Measurements from ENCODE around the gene NADSYN1.

NADSYN1 gene

DNA sequence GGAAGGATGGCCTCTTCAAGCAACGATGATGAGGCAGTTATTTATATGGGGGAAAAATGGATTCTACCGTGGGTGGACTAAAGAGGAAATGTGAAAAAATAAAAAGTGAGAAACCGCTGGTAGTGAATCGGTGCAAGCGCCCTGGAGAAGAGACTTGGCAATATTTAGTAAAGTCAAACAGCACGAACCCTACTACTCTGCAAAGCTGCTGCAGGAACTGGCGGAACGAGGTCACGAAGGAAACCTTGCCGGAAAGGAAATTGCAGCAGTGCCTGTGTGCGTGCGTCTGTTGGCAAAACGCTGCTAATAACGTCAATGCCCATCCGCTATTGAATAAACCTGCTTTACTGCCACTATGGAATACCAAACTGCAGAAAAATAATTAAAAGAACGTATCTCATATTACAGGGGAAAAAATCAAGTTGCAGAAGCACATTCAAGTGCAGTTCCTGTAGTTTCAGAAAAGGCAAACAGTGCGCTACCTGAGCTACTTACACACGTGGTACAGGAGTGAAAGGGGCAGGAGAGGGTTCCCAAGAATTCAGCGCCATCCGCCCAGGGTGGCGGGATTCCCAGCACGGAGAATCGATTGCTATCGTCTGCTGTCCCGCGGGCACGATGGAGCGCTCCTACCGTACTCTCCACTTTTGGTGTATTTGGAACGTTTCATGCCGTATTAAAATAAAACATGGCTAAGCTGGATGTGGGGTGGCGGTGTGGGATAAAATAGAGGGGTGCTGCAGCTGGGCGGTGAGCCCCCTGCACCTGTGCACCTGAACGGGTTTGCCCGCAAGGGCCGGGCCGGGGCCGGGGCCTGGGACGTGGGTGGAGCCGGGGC lies 585 bp upstream of the NADSYN1 start:
- Histone ChIP-seq H3K36me3 (ENCODE audit: low read length) (no peaks in the 10 kb centered on the region), H3K9me2 (replicated peaks; ENCODE audit: insufficient read depth, low read length) (no peaks in the 10 kb centered on the region), H2AFZ (ENCODE audit: low read depth, low read length, severe bottlenecking) (peak overlapping the region; percentile 31), H3K9ac (ENCODE audit: low read length) (peak overlapping the region; percentile 85), H3F3A (ENCODE audit: insufficient read depth) (peaks cover 31% of the 10 kb centered on the region), H3K4me3 (ENCODE audit: insufficient read depth, low read length, poor library complexity, severe bottlenecking) (peak overlapping the region; percentile 57), H4K20me1 (ENCODE audit: low read depth, low read length) (no peaks in the 10 kb centered on the region), H3K4me2 (ENCODE audit: low read depth, low read length, poor library complexity, severe bottlenecking) (peak overlapping the region; percentile 80), H3K27me3 (ENCODE audit: low read length) (no peaks in the 10 kb centered on the region), H3K79me2 (ENCODE audit: insufficient read depth, low read length) (peaks cover 21% of the 10 kb centered on the region), H3K27ac (ENCODE audit: low read depth, low read length) (peak overlapping the region; percentile 60), H3K9me3 (ENCODE audit: insufficient read depth, low read length) (no peaks in the 10 kb centered on the region)
- TF ChIP-seq EZH2phosphoT487 (conservative IDR thresholded peaks at IDR 0.05; ENCODE audit: low read length) = no peak
- TF ChIP-seq, protein P1, sequence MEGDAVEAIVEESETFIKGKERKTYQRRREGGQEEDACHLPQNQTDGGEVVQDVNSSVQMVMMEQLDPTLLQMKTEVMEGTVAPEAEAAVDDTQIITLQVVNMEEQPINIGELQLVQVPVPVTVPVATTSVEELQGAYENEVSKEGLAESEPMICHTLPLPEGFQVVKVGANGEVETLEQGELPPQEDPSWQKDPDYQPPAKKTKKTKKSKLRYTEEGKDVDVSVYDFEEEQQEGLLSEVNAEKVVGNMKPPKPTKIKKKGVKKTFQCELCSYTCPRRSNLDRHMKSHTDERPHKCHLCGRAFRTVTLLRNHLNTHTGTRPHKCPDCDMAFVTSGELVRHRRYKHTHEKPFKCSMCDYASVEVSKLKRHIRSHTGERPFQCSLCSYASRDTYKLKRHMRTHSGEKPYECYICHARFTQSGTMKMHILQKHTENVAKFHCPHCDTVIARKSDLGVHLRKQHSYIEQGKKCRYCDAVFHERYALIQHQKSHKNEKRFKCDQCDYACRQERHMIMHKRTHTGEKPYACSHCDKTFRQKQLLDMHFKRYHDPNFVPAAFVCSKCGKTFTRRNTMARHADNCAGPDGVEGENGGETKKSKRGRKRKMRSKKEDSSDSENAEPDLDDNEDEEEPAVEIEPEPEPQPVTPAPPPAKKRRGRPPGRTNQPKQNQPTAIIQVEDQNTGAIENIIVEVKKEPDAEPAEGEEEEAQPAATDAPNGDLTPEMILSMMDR (IDR thresholded peaks at IDR 0.05; ENCODE audit: insufficient read depth, low read length, poor library complexity, severe bottlenecking) = no peak

GRCh38 chr11:71453918-71454304 lies 908 bp downstream of the NADSYN1 start:
- Histone ChIP-seq H2AFZ (ENCODE audit: low read depth, low read length, severe bottlenecking) (no peak overlapping the region), H3K9ac (ENCODE audit: low read length) (peak overlapping the region; percentile 85)

DNA sequence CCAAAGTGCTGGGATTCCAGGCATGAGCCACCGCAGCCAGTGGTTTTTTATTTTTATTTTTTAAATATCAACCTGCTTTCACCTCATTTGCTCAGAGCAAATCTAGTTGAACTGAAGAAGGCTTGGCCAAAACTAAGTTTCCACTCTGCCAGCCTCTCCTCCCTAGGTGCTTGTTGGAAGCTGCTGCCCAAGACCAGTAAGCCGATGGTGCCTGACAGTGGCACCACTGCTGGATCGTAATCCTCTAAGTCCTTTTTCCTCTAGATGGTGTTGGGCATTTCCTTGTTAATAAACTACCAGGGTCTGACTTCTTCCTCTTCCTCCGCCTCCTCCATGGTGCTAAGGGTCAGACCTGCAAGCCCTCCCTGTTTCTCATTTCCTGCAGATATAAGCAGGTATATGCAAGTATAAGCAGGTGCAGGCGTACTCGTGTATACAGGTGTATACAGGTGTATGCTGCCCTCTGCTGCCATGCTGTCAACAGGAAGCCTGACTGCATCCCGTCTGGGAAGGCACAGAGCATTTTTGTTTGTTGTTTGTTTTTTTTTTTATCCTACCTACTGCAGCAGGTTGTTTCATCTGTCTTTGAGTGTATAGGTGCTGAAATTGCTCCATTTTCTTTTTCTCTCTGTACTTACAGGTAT lies 1.6 kb downstream of the NADSYN1 start:
- Histone ChIP-seq H2AFZ (ENCODE audit: low read depth, low read length, severe bottlenecking) (no peak overlapping the region), H3K27me3 (ENCODE audit: low read length) (no peaks in the 10 kb centered on the region), H3K36me3 (ENCODE audit: low read length) (no peaks in the 10 kb centered on the region), H4K20me1 (ENCODE audit: low read depth, low read length) (no peaks in the 10 kb centered on the region), H3K4me3 (ENCODE audit: insufficient read depth, low read length, poor library complexity, severe bottlenecking) (no peak overlapping the region), H3F3A (ENCODE audit: insufficient read depth) (peaks cover 28% of the 10 kb centered on the region), H3K9me2 (replicated peaks; ENCODE audit: insufficient read depth, low read length) (no peaks in the 10 kb centered on the region), H3K27ac (ENCODE audit: low read depth, low read length) (no peak overlapping the region), H3K4me2 (ENCODE audit: low read depth, low read length, poor library complexity, severe bottlenecking) (peak overlapping the region; percentile 82), H3K9ac (ENCODE audit: low read length) (no peak overlapping the region), H3K79me2 (ENCODE audit: insufficient read depth, low read length) (peaks cover 10% of the 10 kb centered on the region), H3K9me3 (ENCODE audit: insufficient read depth, low read length) (no peaks in the 10 kb centered on the region)
- TF ChIP-seq EZH2phosphoT487 (conservative IDR thresholded peaks at IDR 0.05; ENCODE audit: low read length) = no peak
- TF ChIP-seq, protein P1 (IDR thresholded peaks at IDR 0.05; ENCODE audit: insufficient read depth, low read length, poor library complexity, severe bottlenecking) = no peak

More at GRCh38 chr11:71453918-71454304, 908 bp downstream of the NADSYN1 start:
- peak overlapping the region; percentile 77 for H3K4me3 ChIP-seq (ENCODE audit: insufficient read depth, low read length, poor library complexity, severe bottlenecking)
- no peaks in the 10 kb centered on the region for H3K36me3 ChIP-seq (ENCODE audit: low read length)
- H3K27me3 ChIP-seq (ENCODE audit: low read length) = no peaks in the 10 kb centered on the region
- peaks cover 15% of the 10 kb centered on the region for H3K79me2 ChIP-seq (ENCODE audit: insufficient read depth, low read length)
- peak overlapping the region; percentile 82 for H3K4me2 ChIP-seq (ENCODE audit: low read depth, low read length, poor library complexity, severe bottlenecking)
- peaks cover 31% of the 10 kb centered on the region for H3F3A ChIP-seq (ENCODE audit: insufficient read depth)
- H3K27ac ChIP-seq (ENCODE audit: low read depth, low read length) = no peak overlapping the region
- H3K9me3 ChIP-seq (ENCODE audit: insufficient read depth, low read length) = no peaks in the 10 kb centered on the region
- no peaks in the 10 kb centered on the region for H4K20me1 ChIP-seq (ENCODE audit: low read depth, low read length)
- TF ChIP-seq EZH2phosphoT487 (conservative IDR thresholded peaks at IDR 0.05; ENCODE audit: low read length) = no peak
- TF ChIP-seq, protein P1 (IDR thresholded peaks at IDR 0.05; ENCODE audit: insufficient read depth, low read length, poor library complexity, severe bottlenecking) = no peak
- no peaks in the 10 kb centered on the region for H3K9me2 ChIP-seq (replicated peaks; ENCODE audit: insufficient read depth, low read length)

All from SU-DHL-6 (cell line).